ENCODE measurements around the gene ATP13A2.
"Not testable (repeated sequence)": the region's sequence is repeated elsewhere in the genome, so short reads cannot be mapped to it uniquely, and the experiment has no call there.

Gene ATP13A2

GRCh38 chr1:16956775-16957174 is 55.0 kb downstream of the ATP13A2 start:
- no peak for DNase-seq

DNA sequence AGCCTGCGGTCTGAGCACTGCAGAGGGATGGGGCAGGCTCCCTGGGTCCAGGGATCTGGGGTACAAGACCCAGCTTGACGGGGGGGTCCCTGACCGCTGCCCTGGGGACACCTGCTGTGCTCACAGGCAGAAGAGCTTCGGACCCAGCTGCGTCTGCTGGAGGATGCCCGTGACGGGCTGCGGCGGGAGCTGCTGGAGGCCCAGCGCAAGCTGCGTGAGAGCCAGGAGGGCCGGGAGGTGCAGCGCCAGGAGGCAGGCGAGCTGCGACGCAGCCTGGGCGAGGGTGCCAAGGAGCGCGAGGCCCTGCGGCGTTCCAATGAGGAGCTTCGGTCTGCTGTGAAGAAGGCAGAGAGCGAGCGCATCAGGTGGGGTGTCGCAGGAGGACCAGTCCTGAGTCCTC is 56.5 kb downstream of the ATP13A2 start:
- no peak for DNase-seq

DNA sequence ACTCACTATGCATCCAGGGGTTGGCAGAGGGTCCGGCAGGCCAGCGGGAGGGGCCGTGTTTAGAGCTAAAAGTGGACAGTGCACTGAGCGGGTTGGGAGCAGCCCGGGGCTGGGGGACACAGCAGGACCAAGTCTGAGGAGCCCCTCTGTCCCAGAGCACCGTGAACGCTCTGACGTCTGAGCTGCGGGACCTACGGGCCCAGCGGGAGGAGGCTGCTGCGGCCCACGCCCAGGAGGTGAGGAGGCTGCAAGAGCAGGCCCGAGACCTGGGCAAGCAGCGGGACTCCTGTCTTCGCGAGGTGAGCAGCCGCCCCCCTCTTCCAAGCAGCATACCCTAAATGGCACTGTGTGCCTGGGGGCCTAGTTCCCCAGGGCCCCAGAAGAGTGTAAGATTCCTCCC is 57.1 kb downstream of the ATP13A2 start:
- no peak for DNase-seq

GRCh38 chr1:16952376-16952775 is 59.4 kb downstream of the ATP13A2 start:
- not testable (repeated sequence) for DNase-seq

- not testable (repeated sequence) for DNase-seq
Measured at GRCh38 chr1:16949026-16949425, 62.7 kb downstream of the ATP13A2 start.

DNA sequence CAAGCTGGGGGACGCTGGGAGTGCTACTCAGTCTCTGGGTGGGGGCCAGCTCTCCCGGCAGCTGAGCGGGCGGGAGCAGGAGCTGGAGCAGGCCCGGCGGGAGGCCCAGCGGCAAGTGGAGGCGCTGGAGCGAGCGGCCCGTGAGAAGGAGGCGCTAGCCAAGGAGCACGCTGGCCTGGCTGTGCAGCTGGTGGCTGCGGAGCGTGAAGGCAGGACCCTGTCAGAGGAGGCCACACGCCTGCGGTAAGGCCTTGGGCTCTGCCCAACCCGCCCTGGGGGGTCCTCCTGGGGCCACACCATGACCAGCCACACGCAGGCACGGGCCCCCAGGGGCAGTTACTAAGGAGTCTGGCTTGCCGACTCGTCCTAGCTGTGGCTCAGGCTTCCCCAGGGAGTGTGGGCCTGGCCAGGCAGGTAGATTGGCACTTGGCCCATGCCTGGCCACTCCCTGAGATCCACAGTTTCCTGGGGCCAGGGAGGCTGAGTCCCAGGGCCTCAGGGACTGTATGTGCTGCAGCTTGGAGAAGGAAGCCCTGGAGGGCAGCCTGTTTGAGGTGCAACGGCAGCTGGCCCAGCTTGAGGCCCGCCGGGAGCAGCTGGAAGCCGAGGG is 63.3 kb downstream of the ATP13A2 start:
- not testable (repeated sequence) for DNase-seq

GRCh38 chr1:16946646-16947045 is 65.1 kb downstream of the ATP13A2 start:
- DNase-seq, result no peak

GRCh38 chr1:16946185-16946584 is 65.5 kb downstream of the ATP13A2 start:
- DNase-seq, result not testable (repeated sequence)

- not testable (repeated sequence) for DNase-seq
Measured at GRCh38 chr1:16945512-16945911, 66.2 kb downstream of the ATP13A2 start.

DNA sequence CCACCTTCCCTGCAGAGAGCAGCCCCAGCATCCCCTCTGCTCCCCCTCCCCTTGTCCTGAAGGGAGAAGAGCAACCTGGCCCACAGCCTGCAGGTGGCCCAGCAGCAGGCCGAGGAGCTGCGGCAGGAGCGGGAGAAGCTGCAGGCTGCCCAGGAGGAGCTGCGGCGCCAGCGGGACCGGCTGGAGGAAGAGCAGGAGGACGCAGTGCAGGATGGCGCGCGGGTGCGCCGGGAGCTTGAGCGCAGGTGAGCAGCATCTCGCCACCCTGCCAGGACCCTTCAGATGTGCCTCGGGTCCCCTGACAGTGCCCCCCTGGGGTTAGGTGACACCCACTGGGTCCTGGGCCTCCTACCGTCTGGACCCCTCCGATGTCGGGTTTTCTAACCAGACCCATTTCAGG is 67.7 kb downstream of the ATP13A2 start:
- DNase-seq, result no peak

DNA sequence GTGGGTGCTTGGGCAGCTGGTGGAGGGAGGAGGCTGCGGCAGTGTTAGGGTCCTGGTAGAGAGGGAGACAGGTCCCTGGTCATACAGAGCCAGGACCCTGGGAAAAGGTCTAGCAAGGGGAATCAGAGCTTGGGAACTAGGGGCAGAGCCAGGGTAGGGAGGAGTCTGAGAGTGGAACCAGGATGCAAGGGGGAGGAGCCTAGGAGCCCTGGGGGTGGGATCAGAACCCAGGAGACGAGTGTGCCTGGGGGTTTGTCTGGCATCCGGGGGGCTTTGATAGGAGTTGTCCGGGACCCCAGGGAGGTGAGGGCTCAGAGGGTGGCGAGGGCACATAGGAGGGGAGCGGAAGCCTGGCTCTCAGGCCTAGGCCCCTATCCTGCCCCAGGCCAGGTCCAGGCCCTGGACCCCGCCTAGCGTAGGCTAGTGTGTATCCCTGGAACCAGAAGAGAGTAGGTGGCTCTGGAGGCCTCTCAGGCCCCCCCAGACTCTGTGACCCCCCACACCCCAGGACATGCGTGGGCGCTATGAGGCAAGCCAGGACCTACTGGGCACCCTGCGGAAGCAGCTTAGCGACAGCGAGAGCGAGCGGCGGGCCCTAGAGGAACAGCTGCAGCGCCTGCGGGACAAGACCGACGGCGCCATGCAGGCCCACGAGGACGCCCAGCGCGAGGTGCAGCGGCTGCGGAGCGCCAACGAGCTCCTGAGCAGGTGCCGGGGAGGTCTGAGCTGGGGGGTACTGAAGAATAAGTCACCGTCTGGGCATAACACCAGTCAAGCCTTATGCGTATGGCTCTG is 72.1 kb downstream of the ATP13A2 start:
- DNase-seq, result not testable (repeated sequence)

- DNase-seq, result no peak
Measured at GRCh38 chr1:16938351-16939321, 73.1 kb downstream of the ATP13A2 start.

DNA sequence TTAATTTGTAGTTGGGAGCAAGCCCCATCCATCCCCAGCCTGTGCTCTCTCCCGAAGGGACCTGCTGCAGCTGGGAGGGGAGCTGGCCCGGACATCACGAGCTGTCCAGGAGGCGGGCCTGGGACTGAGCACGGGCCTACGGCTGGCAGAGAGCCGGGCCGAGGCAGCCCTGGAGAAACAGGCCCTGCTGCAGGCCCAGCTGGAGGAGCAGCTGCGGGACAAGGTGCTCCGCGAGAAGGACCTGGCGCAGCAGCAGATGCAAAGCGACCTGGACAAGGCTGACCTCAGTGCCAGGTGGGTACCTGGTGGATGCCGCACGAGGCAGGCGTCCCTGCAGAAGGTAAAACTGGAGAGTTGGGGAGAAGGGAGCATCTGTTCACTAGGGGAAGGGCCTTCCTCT is 75.1 kb downstream of the ATP13A2 start:
- not testable (repeated sequence) for DNase-seq
